NCI-H2029 (cell line): ENCODE results near the gene ZBTB12.

Source experiments
- DNase-seq: peaks from one replicate; lab custom pipeline; 2025; lab: John Stamatoyannopoulos, UW

Gene ZBTB12

DNA sequence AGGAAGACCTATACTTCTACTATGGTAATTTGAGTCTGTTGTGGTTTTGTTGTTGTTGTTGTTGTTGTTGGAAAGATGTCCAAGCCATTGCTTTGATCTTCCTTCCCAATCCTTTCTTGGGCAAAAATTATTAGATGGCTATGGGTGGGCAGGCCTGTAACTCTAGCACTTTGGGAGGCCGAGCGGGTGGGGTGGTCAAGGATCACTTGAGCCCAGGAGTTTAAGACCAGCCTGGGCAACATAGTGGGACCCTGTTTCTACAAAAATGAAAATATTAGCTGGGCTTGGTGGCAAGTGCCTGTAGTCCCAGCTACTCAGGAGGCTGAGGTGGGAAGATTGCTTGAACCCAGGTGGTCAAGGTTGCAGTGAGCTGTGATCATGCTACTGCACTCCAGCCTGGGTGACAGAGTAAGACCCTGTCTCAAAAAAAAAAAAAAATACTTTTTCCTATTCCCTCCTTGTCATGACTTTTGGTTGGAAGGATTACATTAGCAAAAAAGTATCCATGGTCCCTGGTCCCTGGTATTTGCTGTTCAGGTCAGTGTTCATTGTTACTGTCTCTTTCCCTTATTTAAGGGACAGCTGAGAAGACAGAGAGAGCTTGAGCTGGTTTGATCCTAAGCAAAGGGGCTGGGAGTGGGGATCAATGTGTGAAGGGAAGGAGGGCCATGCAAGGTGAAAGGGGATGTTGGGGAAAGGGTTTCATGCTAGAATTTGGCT is 51.0 kb downstream of the ZBTB12 start:
- DNase-seq = no peak
